Stromal cell of bone marrow (primary cell): ENCODE results near the gene PPEF2.

Experiments
- DNase-seq: peaks from one replicate; pipeline ENCODE4 v3.0.0-alpha.2; 2012; ENCODE audit warnings: low read depth

The PPEF2 gene

DNA sequence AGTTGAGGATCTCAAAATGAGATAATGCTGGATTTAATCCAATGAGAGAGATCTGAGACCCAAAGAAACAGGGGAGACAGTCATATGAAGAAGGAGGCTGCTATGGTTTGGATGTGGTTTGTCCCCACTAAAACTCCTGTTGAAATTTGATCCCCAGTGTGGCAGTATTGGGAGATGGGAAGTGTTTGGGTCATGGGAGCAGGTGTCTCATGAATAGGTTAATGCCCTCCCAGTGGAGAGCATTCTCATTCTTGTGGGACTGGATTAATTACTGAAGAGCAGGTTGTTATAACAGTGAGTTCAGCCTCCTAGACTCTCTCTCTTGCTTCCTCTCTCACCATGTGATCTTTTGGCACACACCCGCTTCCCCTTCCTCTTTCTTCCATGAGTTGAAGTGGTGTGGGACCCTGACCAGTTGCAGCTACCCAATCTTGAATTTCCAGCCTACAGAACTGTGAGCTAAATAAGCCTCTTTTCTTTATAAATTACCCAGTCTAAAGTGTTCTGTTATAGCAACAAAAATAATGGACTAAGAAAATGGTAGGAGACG is 70.3 kb downstream of the PPEF2 start:
- no peak for DNase-seq

DNA sequence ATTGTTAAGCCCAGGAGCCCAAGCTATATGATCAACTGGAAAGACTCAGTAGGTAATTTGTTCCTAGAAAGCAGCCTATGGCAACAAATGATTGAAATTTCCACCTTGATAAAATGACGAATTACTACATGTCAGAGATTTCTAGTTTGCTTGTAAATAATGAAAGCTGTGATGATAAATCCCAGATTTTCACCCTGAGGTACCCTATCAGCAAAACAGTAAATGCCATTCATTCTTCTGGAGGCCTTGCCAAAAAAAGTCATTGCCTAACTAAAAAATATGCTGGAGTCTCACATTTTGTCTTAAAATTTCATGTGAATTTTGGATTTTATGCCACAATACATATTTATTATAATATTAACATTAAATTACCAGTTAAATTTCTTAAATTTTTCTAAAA is 71.3 kb downstream of the PPEF2 start:
- no peak for DNase-seq

DNA sequence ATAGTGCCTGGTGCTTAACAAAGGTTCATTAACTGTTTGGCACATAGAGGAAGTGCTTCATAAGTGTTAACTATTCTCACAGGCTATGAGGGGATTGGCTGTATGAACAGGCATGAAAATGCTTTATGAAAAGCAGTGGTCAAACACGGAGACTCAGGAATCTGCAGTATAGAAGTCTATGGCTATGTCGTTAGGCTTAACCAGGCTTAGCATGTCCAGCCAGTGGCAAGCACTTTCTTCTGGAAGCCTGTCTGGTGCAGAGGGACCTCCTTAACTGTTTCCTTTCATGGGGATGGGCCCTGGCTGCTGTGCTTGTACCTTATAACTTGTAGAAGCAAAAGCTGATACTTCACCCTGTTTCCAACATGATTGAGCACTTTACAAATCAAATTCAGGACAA is 78.4 kb downstream of the PPEF2 start:
- DNase-seq = no peak

DNA sequence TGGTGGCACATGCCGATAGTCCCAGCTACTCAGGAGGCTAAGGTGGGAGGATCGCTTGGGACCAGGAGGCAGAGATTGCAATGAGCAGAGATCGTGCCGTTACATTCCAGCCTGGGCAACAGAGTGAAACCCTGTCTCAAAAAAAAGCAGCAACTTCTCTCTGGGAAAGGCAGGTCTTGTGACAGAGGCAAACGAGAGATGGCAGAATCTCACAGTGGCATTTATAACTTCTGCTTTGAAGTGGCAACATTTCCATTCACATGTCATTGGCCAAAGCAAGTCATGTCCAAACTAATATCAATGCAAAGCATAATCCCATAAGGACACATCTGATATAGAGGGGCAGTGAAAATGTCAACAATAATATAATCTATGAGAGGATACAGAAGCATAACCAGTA is 79.8 kb downstream of the PPEF2 start:
- DNase-seq = no peak

DNA sequence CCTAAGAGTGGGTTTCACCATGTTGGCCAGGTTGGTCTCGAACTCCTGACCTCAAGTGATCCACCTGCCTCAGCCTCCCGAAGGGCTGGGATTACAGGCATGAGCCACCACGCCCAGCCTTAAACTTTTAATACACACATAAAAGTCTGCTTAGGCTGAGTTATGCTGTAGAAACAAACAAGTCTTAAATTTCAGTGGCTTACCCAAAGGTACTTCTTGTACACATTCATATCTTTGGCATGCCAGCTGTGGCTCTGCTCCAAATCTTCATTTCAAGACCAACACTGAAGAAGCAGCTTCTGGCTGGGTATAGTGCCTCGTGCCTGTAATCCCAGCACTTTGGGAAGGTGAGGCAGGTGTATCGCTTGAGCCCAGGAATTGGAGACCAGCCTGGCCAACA is 80.3 kb downstream of the PPEF2 start:
- DNase-seq = no peak

DNA sequence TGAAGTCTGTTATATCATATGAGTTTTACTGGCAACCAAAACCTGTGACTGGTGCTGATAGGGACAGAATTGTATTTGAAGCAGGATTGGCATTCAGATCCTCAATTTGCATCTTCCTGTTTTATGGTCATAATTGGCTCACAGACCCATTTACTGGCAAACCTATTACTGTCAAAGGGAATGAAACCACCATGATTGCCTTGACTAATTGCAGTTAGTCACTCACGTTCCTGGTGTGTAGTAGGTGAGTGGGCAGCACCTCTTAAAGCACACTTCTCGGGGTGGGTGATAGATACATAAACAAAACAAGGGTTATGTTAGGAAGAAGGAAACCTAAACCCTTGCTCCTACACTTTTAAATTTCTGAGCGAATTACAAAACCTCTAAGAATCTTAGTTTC is 81.0 kb downstream of the PPEF2 start:
- no peak for DNase-seq

DNA sequence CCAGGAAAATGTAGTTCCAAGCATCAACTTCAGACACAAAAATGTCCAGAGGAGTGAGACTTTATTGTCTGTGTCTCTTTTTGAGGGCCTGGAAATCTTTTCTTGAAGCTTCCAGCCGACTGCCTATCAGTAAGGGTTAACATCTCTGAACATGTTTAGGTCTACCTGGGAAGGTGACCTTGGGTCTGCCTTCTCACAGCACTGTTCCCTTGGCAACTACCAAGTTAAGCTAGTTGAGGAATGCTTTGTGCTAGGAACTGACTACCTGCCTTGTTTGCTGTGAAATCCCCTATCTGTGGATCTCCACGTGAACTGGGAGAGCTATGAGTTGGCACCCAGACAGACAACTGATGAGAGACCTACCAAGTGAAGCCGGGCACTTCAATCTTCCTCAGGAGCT is 81.6 kb downstream of the PPEF2 start:
- DNase-seq = no peak

DNA sequence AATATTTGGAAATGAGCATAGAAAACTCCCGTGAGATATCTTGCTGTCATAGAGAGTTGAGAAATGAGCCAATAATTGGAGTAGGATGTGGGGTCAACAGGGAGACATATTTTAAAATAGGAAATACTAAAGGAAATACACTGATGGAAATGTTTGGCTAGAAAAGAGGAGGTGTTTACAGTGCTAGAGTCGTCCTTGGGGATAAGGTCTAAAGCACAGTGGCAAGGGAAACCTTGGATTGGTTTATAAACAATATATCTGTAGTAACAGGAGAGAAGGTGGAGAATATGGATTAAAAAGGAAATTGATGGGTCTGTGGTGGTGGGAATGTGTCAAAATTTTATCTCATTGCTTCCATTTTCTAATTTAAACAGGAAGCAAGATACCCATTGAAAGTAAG is 82.1 kb downstream of the PPEF2 start:
- no peak for DNase-seq

DNA sequence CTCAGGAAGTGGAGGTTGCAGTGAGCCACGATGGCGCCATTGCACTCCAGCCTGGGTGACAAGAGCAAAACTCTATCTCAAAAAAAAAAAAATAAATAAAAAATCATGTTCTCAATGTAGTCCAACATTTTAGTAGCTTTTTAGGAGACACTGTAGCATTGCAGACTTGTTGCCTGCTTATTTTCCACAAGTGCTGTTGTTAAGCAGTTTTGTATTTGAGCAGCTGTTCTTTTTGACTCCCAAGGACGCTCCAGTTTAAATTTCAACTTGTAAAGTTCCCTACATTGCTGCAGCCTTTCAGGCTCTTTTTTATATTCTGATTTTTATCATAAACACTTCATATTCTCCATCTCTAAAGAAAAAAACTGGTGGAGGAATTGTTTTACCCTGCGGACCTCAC is 83.1 kb downstream of the PPEF2 start:
- DNase-seq = no peak

DNA sequence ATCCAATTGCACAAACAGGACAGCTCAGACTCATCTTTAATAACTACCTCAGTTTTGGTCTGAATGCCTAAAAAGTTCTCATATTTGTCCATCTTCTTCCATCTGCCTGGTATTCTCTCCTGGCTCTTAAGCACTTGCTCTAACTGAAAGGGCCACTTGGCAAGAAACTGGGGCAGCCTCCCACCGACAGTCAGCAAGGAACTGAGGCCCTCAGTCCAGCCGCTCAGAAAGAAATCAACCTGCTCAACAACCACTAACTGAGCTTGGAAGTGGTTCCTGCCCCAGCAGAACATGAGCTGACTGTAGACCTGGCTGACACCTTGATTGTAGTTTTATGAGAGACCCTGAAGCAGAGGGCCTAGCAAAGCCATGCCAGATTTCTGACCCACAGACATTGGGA is 84.4 kb downstream of the PPEF2 start:
- DNase-seq = no peak
